Activated T-helper 1 cell treated with anti-CD3 and anti-CD28 coated beads, Interleukin-12 subunit alpha, Interleukin-12 subunit beta, Interleukin-2, Interleukin-4 antibody, amounts not matched to agents 30 ng/mL and 10 ng/mL and 1 ng/mL, durations not matched to agents 14 hours and 24 hours and 36 hours (primary cell): Measurements from ENCODE around the gene TRAP1. TPM values are rescaled to one million over a fixed set of nuclear protein-coding genes. Genes with fewer than 3 reads are reported as not detected.

ENCODE experiments used
- DNase-seq: peaks from one replicate; pipeline ENCODE4 v3.0.0; 2021; ENCODE audit warnings: low spot score
- H3K27ac Mint-ChIP-seq: one replicate; pipeline ENCODE4 v1.8.0; 2021; ENCODE audit warnings: mild to moderate bottlenecking, mixed read lengths
- H3K27me3 Mint-ChIP-seq: one replicate; pipeline ENCODE4 v1.8.0; 2022; ENCODE audit warnings: mild to moderate bottlenecking, moderate library complexity, mixed read lengths; ENCODE audit not compliant: insufficient read depth
- H3K36me3 Mint-ChIP-seq: one replicate; pipeline ENCODE4 v1.8.0; 2021; ENCODE audit warnings: low read depth, mixed read lengths
- H3K4me1 Mint-ChIP-seq: one replicate; pipeline ENCODE4 v1.8.0; 2021; ENCODE audit warnings: low read depth, mixed read lengths
- H3K4me3 Mint-ChIP-seq: one replicate; pipeline ENCODE4 v1.8.0; 2021; ENCODE audit warnings: mild to moderate bottlenecking, moderate library complexity, mixed read lengths
- H3K9me3 Mint-ChIP-seq: one replicate; pipeline ENCODE4 v1.8.0; 2021; ENCODE audit warnings: mixed read lengths
- intact Hi-C: fragments of 100-400 bp; cut with micrococcal nuclease; formaldehyde crosslinking; loops from one replicate; pipeline ENCODE4 v1.15.1; 2024
- total RNA-seq: library from RNA; stranded (reverse); gene quantifications from 2 replicates; pipeline ENCODE4 v1.2.3, GENCODE V29; 2022

Gene TRAP1
- total RNA-seq, 1 donor from 2014 or later, result 353 TPM

GRCh38 chr16:3748307-3748706 is 31.0 kb upstream of the TRAP1 start:
- Mint-ChIP-seq H3K27me3 (no peaks in the 10 kb centered on the region), H3K9me3 (no peaks in the 10 kb centered on the region), H3K4me3 (no peak overlapping the region), H3K4me1 (peaks cover 9% of the 10 kb centered on the region), H3K27ac (no peak overlapping the region), H3K36me3 (peaks cover 54% of the 10 kb centered on the region)
- DNase-seq, result no peak
- intact Hi-C loops, result no loop called here

GRCh38 chr16:3745751-3746355 is 28.5 kb upstream of the TRAP1 start:
- peaks cover 54% of the 10 kb centered on the region for H3K36me3 Mint-ChIP-seq
- no peak overlapping the region for H3K27ac Mint-ChIP-seq
- H3K4me1 Mint-ChIP-seq, result peaks cover 9% of the 10 kb centered on the region

GRCh38 chr16:3744018-3744417 is 26.7 kb upstream of the TRAP1 start:
- no peaks in the 10 kb centered on the region for H3K27me3 Mint-ChIP-seq
- H3K4me3 Mint-ChIP-seq, result no peak overlapping the region
- intact Hi-C loops, result no loop called here
- H3K36me3 Mint-ChIP-seq, result peaks cover 49% of the 10 kb centered on the region
- no peaks in the 10 kb centered on the region for H3K4me1 Mint-ChIP-seq
- DNase-seq, result no peak
- no peak overlapping the region for H3K27ac Mint-ChIP-seq
- no peaks in the 10 kb centered on the region for H3K9me3 Mint-ChIP-seq

More at GRCh38 chr16:3745751-3746355, 28.5 kb upstream of the TRAP1 start:
- Mint-ChIP-seq H3K27me3 (no peaks in the 10 kb centered on the region), H3K4me3 (no peak overlapping the region), H3K9me3 (no peaks in the 10 kb centered on the region)
- DNase-seq, result no peak
- intact Hi-C loops, result no loop called here

- no peaks in the 10 kb centered on the region for H3K4me1 Mint-ChIP-seq
- intact Hi-C loops, result no loop called here
- no peak for DNase-seq
- peaks cover 50% of the 10 kb centered on the region for H3K36me3 Mint-ChIP-seq
- no peaks in the 10 kb centered on the region for H3K27me3 Mint-ChIP-seq
- no peaks in the 10 kb centered on the region for H3K9me3 Mint-ChIP-seq
- H3K4me3 Mint-ChIP-seq, result no peak overlapping the region
- no peak overlapping the region for H3K27ac Mint-ChIP-seq
These were observed 23.6 kb upstream of the TRAP1 start for GRCh38 chr16:3740934-3741333.

GRCh38 chr16:3740186-3740585 is 22.9 kb upstream of the TRAP1 start:
- peaks cover 49% of the 10 kb centered on the region for H3K36me3 Mint-ChIP-seq

GRCh38 chr16:3739636-3740035 is 22.3 kb upstream of the TRAP1 start:
- no peaks in the 10 kb centered on the region for H3K4me1 Mint-ChIP-seq
- H3K27me3 Mint-ChIP-seq, result no peaks in the 10 kb centered on the region
- DNase-seq, result no peak
- no peaks in the 10 kb centered on the region for H3K9me3 Mint-ChIP-seq
- H3K36me3 Mint-ChIP-seq, result peaks cover 52% of the 10 kb centered on the region
- H3K27ac Mint-ChIP-seq, result no peak overlapping the region
- intact Hi-C loops, result no loop called here
- no peak overlapping the region for H3K4me3 Mint-ChIP-seq

More at GRCh38 chr16:3740186-3740585, 22.9 kb upstream of the TRAP1 start:
- Mint-ChIP-seq H3K4me1 (no peaks in the 10 kb centered on the region), H3K27ac (no peak overlapping the region), H3K9me3 (no peaks in the 10 kb centered on the region), H3K27me3 (no peaks in the 10 kb centered on the region), H3K4me3 (no peak overlapping the region)
- no peak for DNase-seq
- intact Hi-C loops, result no loop called here

- no peak overlapping the region for H3K4me3 Mint-ChIP-seq
- H3K27me3 Mint-ChIP-seq, result no peaks in the 10 kb centered on the region
- no peak overlapping the region for H3K27ac Mint-ChIP-seq
- no peak for DNase-seq
- H3K36me3 Mint-ChIP-seq, result peaks cover 52% of the 10 kb centered on the region
- intact Hi-C loops, result no loop called here
- no peaks in the 10 kb centered on the region for H3K9me3 Mint-ChIP-seq
- no peaks in the 10 kb centered on the region for H3K4me1 Mint-ChIP-seq
These were observed 21.2 kb upstream of the TRAP1 start for GRCh38 chr16:3738541-3738940.

- no peak overlapping the region for H3K4me3 Mint-ChIP-seq
- no peaks in the 10 kb centered on the region for H3K27me3 Mint-ChIP-seq
- no peak for DNase-seq
- intact Hi-C loops, result no loop called here
- peaks cover 49% of the 10 kb centered on the region for H3K36me3 Mint-ChIP-seq
- H3K9me3 Mint-ChIP-seq, result no peaks in the 10 kb centered on the region
- H3K4me1 Mint-ChIP-seq, result no peaks in the 10 kb centered on the region
- no peak overlapping the region for H3K27ac Mint-ChIP-seq
These were observed 20.8 kb upstream of the TRAP1 start for GRCh38 chr16:3738128-3738527.

- Mint-ChIP-seq H3K9me3 (no peaks in the 10 kb centered on the region), H3K27ac (no peak overlapping the region), H3K36me3 (peaks cover 44% of the 10 kb centered on the region), H3K27me3 (no peaks in the 10 kb centered on the region), H3K4me1 (no peaks in the 10 kb centered on the region), H3K4me3 (no peak overlapping the region)
- no peak for DNase-seq
- intact Hi-C loops, result no loop called here
These were observed 19.9 kb upstream of the TRAP1 start for GRCh38 chr16:3737181-3737580.

- H3K27ac Mint-ChIP-seq, result no peak overlapping the region
- peaks cover 47% of the 10 kb centered on the region for H3K36me3 Mint-ChIP-seq
- no peaks in the 10 kb centered on the region for H3K9me3 Mint-ChIP-seq
- intact Hi-C loops, result no loop called here
- H3K4me1 Mint-ChIP-seq, result no peaks in the 10 kb centered on the region
- H3K27me3 Mint-ChIP-seq, result no peaks in the 10 kb centered on the region
- no peak overlapping the region for H3K4me3 Mint-ChIP-seq
- no peak for DNase-seq
These were observed 18.8 kb upstream of the TRAP1 start for GRCh38 chr16:3736116-3736515.

- DNase-seq, result no peak
- peaks cover 48% of the 10 kb centered on the region for H3K36me3 Mint-ChIP-seq
- no peaks in the 10 kb centered on the region for H3K27me3 Mint-ChIP-seq
- intact Hi-C loops, result no loop called here
- H3K9me3 Mint-ChIP-seq, result no peaks in the 10 kb centered on the region
- H3K27ac Mint-ChIP-seq, result no peak overlapping the region
- H3K4me1 Mint-ChIP-seq, result no peaks in the 10 kb centered on the region
- H3K4me3 Mint-ChIP-seq, result no peak overlapping the region
These were observed 18.2 kb upstream of the TRAP1 start for GRCh38 chr16:3735541-3735940.

GRCh38 chr16:3734758-3735221 is 17.5 kb upstream of the TRAP1 start:
- Mint-ChIP-seq H3K4me3 (no peak overlapping the region), H3K36me3 (peaks cover 55% of the 10 kb centered on the region), H3K27me3 (no peaks in the 10 kb centered on the region), H3K9me3 (no peaks in the 10 kb centered on the region), H3K4me1 (no peaks in the 10 kb centered on the region), H3K27ac (peak overlapping the region; percentile 70)
- intact Hi-C loops, result no loop called here
- no peak for DNase-seq

- DNase-seq, result no peak
- Mint-ChIP-seq H3K27ac (no peak overlapping the region), H3K9me3 (no peaks in the 10 kb centered on the region), H3K4me3 (no peak overlapping the region), H3K36me3 (peaks cover 52% of the 10 kb centered on the region), H3K4me1 (no peaks in the 10 kb centered on the region), H3K27me3 (no peaks in the 10 kb centered on the region)
- intact Hi-C loops, result no loop called here
These were observed 16.9 kb upstream of the TRAP1 start for GRCh38 chr16:3734084-3734757.
